GM12875 (cell line): Measurements from ENCODE around the gene ZNF486.
"Not testable (repeated sequence)": the region's sequence is repeated elsewhere in the genome, so short reads cannot be mapped to it uniquely, and the experiment has no call there.

Source experiments
- H3K4me3 ChIP-seq: one replicate; pipeline ENCODE4 v1.5.1; 2011; ENCODE audit warnings: low read depth, low read length, control low read depth
- CTCF ChIP-seq: IDR thresholded peaks from 2 replicates; pipeline ENCODE4 v1.5.1; 2011; ENCODE audit warnings: low read depth, mild to moderate bottlenecking, control low read depth, inconsistent platforms, low read length, moderate library complexity, borderline replicate concordance; ENCODE audit not compliant: insufficient read depth

The ZNF486 gene

GRCh38 chr19:20167020-20167644, at the start of gene ZNF486:
Gene ZNF486 (plus strand): TSS chr19:20167214. CDS start chr19:20167331, 117 bp downstream.
- no peak for TF ChIP-seq CTCF
- no peak within 1 kb of the TSS for H3K4me3 ChIP-seq

GRCh38 chr19:20118064-20118839, 48.8 kb upstream of the ZNF486 start:
- H3K4me3 ChIP-seq: not testable (repeated sequence)

GRCh38 chr19:20124879-20125278, 42.1 kb upstream of the ZNF486 start:
- TF ChIP-seq CTCF: no peak
- no peak overlapping the region for H3K4me3 ChIP-seq

- H3K4me3 ChIP-seq: not testable (repeated sequence)
These were observed 34.1 kb upstream of the ZNF486 start for GRCh38 chr19:20132933-20133332.

- not testable (repeated sequence) for H3K4me3 ChIP-seq
These were observed 29.3 kb upstream of the ZNF486 start for GRCh38 chr19:20137714-20138113.

GRCh38 chr19:20151617-20152145, 15.3 kb upstream of the ZNF486 start:
- no peak overlapping the region for H3K4me3 ChIP-seq
- TF ChIP-seq CTCF: no peak

- not testable (repeated sequence) for H3K4me3 ChIP-seq
These were observed 14.5 kb upstream of the ZNF486 start for GRCh38 chr19:20152506-20152905.

- no peak overlapping the region for H3K4me3 ChIP-seq
- TF ChIP-seq CTCF: no peak
These were observed 13.7 kb upstream of the ZNF486 start for GRCh38 chr19:20153281-20153680.

- H3K4me3 ChIP-seq: no peak overlapping the region
- no peak for TF ChIP-seq CTCF
These were observed 12.4 kb upstream of the ZNF486 start for GRCh38 chr19:20154636-20155035.
